ENCODE measurements around the gene CAPZB.
A peak's percentile ranks its signal among the peaks of the same experiment; 100 is the strongest.
"Not testable (repeated sequence)": the region's sequence is repeated elsewhere in the genome, so short reads cannot be mapped to it uniquely, and the experiment has no call there.

Gene CAPZB

DNA sequence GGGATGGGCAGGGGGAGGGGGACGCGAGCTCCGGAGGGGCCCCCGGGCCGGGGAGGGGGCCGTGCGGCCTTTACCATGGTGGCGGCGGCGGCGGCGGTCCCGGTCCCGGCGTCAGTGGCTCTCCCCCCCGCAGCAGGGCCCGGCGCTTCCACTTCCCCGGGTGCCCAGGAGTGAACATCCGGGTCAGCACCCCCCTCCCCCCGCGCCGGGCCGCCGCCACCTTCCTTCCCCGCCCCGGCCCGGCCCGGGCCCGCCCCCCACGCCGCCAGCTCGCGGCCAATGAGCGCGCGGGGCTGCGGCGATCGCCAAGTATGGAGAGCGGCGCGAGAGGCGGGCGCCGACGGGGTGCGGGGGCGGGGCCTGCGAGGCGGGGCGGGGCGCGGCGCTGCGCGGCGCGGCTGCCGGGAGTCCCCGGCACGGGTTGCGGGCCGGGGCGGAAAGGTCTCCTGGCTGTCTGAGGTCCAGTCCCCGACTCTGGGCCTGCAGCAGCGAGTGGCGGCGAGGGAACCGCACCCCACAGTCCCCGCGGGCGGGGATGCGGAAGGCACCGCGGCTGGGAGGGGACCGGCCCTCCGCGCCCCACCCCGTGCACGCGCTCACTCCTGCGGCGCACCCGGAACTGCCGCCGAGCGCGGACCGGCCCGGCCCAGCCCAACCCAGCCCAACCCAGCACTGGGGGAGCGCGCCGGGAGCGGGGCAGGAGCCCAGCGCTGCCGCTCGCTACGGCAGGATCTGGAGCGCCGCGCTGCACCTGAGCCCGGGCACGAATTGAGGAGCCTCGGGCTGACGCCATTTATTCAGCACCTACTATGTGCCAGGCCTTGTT is at the start of gene CAPZB:
Gene CAPZB (minus strand): TSS at position 178 of the 826 bp plus-strand sequence. CDS start 101 bp downstream, at position 77.
- DNase-seq (ENCODE audit: low spot score): peak; percentile 98

DNA sequence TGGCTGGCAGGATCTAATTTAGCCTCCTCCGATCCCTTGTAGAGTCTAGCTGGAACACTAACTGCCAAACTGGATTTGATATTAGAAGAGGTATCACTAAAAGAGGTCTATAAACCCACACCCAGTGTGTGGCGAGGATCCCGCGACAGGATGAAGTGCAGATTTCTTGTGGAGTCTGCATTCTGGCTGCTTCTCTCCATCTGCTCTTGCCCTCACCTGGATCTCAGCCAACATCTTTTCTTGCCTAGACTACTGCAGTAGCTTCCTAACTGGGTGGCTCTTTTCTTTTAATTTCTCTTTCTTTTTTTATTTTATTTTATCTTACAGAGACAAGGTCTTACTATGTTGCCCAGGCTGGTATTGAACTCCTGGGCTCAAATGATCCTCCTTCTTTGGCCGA is 48.9 kb upstream of the CAPZB start:
- DNase-seq (ENCODE audit: low spot score): no peak

DNA sequence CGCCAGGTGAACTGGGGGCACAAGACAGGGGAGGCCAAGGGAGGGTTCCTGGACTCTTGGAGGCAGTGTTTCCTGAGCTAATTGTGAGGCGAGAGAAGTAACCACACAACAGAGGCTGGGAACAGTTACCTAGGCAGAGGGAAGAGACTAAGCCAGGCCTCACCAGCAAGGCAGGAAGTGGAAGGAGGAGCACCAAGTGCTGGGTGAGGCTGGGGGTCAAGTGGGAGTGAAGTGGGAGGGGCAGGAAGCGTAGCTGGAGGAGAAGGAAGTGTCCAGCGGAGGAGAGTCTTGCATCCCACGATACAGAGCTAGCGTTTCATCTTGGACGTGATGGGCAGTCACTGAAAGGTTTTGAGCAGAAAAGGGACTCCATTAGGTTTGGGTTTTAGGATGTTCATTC is 48.3 kb upstream of the CAPZB start:
- DNase-seq (ENCODE audit: low spot score): no peak

DNA sequence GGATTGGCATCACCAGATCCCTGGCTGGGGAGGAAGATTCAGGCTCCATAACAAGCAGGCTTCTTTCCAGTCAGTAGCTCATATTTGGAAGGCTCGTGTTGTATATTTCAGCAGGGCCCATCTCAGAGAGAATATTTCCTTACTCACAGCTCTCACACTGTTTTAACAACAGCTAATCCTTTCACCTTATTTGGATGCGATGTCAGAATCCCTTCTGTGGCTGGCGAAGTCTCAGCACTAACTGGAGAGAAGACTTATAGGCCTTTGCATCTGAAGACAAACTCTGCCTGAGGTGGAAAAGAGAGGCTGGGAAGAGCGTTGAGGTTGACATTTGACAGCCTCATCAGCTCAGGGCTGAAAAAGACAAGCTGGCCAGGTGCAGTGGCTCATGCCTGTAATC is 47.2 kb upstream of the CAPZB start:
- DNase-seq (ENCODE audit: low spot score): no peak

DNA sequence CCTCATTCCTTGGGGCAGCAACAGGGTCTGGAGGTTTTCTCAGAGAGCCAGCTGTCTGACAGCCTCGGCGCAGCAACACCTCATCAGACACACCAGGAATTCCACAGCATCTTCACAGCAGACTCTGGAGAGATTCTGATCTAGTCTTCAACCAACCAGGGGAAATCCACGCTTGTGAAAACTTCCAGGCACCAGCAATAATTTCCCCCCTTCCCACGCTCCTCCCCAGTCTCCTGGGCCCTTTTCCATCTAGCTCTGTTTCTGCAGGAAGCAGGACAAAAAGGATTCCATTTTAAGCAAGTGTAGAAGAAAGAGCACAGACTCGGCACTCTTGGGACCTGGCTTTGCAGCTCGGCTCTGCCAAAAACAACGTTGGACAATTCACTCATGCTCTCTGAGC is 44.3 kb upstream of the CAPZB start:
- DNase-seq (ENCODE audit: low spot score): no peak

DNA sequence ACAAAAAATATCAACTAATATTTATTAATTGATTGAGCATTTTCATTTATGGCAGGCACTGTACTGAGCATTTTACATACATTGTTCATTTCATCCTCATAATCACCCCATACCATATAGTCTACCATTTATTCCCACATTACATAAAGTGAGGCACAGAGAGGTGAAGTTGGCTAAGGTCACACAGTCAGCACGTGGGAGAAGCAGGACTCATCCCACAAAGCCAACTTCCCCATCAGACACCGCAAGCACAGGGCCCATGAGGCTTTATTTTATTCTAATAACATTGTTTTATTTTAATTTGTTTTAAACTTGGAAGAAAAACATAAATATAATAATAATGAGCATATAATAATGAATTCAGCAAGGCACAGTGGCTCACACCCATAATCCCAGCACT is 43.1 kb upstream of the CAPZB start:
- DNase-seq (ENCODE audit: low spot score): no peak

DNA sequence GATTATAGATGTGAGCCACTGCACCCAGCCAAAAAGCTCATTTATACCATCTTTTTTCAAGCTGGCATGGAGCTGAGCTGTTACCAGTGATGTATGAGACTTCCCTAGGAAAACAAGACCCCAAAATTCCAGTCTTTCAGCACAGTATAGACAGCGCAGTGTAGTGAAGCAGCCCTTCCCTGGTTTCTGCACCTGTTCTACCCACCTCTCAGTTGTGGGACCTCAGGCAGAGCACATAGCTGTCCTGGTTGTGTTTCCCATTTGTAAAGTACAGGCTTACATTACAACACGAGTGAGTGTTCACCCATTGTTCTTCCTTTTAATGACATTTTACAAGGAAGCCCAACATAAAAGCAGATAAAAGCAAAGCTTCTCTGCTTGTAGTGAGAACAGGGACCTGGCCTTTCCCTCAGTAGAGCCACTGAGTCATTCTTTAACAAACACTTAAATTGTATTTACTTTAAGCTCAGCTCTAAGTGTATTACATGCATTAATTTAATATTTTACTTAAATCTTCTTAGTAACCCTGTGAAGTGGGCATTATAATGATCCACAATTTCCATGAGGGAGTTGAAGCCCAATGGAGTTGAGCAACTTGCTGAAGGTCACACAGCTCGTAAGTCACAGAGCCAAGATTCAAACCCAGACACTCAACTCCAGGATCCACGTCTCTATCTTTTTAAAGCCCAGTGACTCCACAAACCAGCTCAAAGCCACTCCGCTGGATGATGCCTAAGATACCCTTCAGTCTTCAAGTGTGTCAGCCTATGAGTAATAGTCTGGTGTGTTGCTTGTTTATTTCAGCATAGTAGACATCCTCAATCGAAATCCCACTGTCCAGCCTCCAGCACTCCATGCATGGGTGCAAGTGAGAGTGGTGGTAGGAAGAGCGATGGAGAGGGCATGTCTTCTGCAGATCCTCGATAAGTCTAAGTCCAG is 40.5 kb upstream of the CAPZB start:
- no peak for DNase-seq (ENCODE audit: low spot score)

DNA sequence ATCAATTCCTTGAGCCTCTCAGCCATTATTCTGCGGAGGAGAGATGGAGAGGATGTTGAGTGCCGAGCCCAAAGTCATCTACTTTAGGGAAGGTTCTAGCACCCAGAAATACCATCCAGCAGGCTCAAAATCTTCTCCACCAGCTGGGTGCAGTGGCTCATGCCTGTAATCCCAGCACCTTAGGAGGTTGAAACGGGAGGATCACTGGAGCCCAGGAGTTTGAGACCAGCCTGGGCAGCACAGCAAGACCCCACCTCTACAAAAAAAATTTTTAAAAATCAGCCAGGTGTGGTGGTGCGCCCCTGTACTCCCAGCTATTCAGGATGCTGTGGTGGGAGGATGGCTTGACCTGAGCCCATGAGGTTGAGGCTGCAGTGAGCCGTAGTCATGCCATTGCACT is 39.5 kb upstream of the CAPZB start:
- DNase-seq (ENCODE audit: low spot score): no peak

DNA sequence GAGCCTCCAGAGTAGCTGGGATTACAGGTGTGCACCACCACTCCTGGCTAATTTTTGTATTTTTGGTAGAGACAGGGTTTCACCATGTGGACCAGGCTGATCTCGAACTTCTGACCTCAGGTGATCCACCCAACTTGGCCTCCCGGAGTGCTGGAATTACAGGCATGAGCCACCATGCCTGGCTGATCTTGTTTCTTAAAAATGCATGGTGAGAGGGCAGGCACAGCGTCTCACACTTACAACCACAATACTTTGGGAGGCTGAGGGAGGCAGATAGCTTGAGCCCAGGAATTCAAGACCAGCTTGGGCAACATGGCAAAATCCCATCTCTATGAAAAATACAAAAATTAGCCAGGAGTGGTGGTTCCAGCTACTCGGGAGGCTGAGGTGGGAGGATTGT is 37.2 kb upstream of the CAPZB start:
- not testable (repeated sequence) for DNase-seq (ENCODE audit: low spot score)

DNA sequence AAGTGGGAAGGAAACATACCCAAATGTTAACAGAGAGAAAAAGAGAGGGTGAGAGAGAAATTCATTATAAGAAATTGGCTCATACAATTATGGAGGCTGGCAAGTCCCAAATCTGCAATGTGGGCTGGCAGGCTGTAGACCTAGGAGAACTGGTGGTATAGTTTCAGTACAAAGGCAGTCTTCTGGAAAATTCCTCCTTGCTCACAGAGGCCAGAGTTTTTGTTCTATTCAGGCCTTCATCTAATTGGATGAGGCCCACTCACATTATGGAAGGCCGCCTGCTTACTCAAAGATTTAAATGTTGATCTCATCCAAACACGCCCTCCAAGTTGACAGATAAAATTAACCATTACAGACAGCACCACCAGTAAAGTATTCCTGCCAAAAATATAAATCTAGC is 36.1 kb upstream of the CAPZB start:
- no peak for DNase-seq (ENCODE audit: low spot score)

DNA sequence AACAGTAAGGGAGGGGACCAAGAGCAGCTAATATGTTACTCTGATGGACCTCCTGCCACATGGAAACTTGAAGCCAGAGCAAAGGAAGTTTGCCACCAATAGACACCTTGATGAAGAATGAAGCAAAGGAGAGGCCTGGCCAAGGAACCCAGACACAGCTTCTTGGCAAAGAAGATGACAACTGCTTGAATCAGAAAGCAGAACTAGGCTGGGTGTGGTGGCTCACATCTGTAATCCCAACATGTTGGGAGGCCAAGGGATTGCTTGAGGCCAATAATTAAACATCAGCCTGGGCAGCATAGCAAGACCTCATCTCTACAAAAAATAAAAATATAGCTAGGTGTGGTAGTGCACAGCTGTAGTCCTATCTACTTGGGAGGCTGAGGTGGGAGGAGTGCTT is 31.7 kb upstream of the CAPZB start:
- no peak for DNase-seq (ENCODE audit: low spot score)

DNA sequence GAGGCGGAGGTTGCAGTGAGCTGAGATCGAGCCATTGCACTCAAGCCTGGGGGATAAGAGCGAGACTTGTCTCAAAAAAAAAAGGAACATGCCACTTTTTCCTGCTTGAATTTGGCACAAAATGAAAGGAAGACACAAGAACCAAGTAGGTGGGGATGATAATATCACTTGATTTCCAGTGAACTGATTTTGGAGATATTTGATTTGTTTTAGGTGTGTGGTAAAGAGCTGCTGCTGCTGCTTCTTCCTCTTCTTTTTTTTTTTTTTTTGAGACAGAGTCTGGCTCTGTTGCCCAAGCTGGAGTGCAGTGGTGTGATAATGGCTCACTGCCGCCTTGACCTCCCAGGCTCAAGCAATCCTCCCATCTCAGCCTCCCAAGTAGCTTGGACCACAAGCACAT is 29.9 kb upstream of the CAPZB start:
- DNase-seq (ENCODE audit: low spot score): no peak

DNA sequence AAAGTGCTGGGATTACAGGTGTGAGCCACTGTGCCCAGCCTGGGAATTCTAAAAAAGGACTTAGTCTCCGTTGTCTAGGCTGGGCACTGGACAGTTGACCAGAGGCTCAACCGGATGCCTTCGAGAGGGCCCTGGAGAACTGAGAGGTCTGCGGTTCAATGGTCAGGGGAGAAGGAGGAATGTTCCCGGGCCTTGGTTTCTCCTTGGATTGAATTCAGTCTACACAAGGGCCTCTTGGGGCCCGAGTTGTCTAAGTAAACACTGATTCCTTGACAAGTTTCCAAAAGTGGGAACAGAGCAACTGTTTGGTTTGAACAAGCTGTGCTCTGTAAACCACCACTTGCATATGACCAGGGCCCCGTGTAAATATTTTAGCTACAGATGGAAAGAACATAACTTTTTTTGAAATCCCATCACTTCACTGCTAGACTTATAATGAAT is 29.1 kb upstream of the CAPZB start:
- no peak for DNase-seq (ENCODE audit: low spot score)

DNA sequence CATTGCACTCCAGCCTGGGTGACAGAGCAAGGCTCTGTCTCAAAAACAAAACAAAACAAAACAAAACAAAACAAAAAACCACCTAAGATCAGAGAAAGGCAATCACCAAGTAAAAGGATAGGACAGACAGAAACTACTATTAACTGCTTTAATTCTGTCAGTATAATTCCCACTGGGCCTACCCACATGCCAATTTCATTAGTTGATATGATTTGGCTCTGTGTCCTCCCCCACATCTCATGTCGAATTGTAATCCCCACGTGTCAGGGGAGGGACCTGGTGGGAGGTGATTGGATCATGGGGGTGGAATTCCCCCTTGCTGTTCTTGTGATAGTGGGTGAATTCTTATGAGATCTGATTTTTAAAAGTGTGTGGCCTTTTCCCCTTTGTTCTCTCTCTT is 27.2 kb upstream of the CAPZB start:
- DNase-seq (ENCODE audit: low spot score): no peak

DNA sequence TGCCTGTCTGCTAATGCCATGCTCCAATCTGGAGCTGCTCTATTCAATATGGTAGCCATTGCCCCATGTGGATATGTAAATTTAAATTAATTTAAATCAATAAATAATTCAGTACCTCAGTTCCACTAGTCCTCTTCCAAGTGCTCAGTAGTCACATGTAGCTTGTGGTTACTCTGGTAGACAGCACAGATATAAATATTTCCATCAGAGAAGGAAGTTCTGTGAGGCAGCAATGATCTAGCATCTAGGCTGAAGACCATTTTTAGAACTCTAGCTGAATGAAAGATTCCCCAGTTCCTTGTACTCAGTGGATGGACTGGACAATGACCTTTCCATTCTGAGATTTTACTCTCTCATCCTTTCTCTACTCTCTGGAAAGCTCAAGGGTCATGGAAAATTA is 25.8 kb upstream of the CAPZB start:
- no peak for DNase-seq (ENCODE audit: low spot score)

DNA sequence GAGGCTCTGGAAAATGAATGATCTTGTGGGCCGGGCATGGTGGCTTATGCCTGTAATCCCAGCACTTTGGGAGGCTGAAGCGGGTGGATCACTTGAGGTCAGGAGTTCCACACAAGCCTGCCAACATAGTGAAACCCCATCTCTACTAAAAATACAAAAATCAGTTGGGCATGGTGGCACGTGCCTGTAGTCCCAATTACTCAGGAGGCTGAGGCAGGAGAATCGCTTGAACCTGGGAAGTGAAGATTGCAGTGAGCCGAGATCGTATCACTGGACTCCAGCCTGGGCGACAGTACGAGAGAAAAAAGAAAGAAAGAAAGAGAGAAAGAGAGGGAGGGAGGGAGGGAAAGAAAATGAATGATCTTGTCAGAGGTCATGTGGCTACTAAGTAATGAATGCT is 24.3 kb upstream of the CAPZB start:
- not testable (repeated sequence) for DNase-seq (ENCODE audit: low spot score)

DNA sequence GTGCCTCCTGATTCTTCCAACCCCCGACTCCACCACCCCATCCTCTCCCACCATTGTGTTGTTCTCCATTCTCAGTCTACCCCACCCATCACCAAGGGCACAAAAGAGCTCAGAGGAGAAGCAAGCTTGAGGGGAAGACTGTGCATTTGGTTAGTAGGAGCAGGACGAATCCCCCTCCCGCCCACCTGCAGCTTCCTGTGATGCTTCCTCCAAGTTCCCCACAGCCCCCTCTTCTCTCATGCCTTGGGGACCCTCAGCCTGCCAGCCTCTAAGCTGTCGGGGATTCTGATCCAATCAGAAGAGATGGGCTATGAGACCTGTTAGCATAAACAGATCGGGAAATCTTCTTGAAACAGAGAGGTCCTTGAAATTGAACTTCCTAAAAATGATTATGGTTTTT is 22.2 kb upstream of the CAPZB start:
- DNase-seq (ENCODE audit: low spot score): no peak

DNA sequence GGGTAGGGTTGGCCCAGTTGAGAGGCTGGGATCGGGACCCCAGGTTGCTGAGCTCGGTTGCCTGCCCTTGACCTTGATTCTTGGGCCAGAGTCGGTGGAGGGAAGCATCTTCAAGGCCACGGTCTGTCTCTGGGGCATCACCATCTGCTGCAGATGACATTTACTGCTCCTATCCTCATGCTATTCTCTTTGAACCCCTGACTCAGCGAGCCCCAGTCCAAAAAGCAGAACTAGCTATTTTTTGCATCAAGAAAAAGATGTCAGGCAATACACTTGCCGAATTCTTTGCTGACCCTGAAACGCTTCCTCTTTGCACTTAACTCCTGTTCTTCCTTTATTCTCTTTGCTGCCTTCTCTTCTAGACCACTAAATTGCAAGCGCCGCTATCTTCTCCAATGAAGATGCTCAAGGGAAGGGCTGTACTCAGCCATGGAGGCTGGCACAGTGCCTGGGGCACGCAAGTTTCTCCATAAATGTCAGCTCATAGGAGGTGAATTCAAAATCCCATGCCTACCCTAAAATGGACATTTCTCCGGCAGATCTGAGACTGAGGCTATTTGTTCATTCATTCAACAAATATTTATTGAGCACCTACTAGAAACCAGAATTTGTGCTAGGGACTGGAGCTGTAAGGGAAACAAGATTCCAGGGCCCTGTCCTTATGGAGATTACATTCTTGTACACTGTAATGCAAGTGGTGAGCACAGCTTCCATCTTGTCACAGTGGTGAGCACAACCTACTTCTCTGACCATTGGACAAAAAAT is 20.5 kb upstream of the CAPZB start:
- DNase-seq (ENCODE audit: low spot score): no peak

DNA sequence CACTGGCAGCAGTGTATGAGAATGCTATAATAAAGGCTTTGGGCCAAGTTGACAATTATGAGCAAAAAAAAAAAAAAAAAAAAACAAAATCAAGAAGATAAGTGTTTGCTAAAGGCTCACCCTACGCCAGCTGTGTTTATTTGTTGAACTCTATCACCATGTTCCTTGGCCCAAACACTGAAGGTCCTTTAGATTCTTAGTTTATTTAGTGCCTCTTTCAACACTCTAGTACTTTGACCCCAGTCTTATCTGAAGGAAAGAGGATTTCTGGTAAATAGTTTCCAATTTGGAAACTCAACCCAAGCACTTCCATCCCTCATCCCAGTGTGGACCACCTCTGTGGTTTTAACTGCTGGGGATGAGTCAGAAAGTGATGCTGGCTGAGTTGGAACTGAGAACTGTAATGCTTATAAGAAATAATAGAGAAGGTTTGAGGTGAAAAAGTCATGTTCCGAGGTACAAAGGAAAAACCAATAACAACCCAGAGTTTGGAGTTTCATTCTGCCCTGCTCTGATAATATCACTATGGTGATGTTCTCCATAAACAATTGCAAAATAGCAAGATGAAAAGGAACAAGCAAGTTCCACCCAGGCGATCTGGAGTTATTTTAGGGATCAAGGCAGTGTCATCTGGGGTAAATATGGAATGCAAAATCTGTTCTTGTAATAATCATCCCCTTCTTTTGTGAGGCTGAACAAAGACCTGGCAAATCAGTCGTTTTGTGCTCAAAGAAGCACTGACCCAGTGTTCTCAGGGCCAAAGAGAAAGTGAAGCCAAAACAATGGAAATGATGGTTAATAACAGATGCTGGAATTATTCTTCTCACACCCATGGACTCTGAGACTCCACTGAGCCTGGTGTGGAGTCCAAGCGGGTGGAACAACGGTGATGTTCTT is 19.7 kb upstream of the CAPZB start:
- DNase-seq (ENCODE audit: low spot score): peak; percentile 57

DNA sequence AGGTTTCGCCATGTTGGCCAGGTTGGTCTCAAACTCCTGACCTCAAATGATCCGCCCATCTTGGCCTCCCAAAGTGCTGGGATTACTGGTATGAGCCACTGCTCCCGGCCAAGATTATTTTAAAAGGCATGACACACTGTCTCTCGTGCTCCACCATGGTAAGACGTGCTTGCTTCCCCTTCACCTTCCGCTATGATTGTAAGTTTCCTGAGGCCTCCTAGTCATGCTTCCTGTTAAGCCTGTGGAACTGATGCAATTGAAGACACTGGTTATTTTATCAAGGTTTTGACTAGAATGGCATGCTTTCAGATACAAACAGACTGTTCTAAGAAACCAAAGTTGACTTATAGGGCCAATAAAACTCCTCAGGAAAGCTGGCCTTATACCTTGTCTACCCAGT is 16.9 kb upstream of the CAPZB start:
- not testable (repeated sequence) for DNase-seq (ENCODE audit: low spot score)

DNA sequence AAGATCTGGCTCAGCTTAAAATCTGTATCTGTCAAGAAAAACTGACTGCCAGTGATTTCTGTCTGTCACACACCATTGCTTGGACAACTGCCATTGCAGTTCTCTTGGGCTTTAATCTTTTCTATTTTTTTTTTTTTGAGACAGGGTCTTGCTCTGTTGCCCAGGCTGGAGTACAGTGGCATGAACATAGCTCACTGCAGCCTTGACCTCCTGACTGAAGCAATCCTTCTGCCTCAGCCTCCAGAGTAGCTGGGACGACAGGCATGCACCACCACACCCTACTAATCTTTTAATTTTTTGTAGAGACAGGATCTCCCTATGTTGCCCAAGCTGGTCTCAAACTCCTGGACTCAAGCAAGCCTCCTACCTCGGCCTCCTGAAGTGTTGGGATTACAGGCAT is 14.5 kb upstream of the CAPZB start:
- DNase-seq (ENCODE audit: low spot score): not testable (repeated sequence)
